Gastrocnemius medialis (tissue), 4 donors: ENCODE data around the gene PHF11.

Experiments used
- POLR2A ChIP-seq, 2 donors: fragments of 450-650 bp; IDR thresholded peaks; one replicate each; pipeline ENCODE4 v1.6.1; 2017; ENCODE audit warnings: antibody characterized with exemption in 2 of 2, mild to moderate bottlenecking in 2 of 2, moderate library complexity in 2 of 2
- TF ChIP-seq, protein P1 (sequence below), 5 experiments: fragments of 450-650 bp in 3 of 5; fragments of 200-600 bp in 2 of 5; sonication (generic) in 2 of 5; IDR thresholded peaks in 4 of 5; conservative IDR thresholded peaks in 1 of 5; 1 replicate in 4 of 5; 2 replicates in 1 of 5; pipeline ENCODE4 v1.5.1; 2016 to 2019; ENCODE audit warnings: antibody characterized with exemption in 5 of 5, mild to moderate bottlenecking in 3 of 5, moderate library complexity in 3 of 5

DNA sequence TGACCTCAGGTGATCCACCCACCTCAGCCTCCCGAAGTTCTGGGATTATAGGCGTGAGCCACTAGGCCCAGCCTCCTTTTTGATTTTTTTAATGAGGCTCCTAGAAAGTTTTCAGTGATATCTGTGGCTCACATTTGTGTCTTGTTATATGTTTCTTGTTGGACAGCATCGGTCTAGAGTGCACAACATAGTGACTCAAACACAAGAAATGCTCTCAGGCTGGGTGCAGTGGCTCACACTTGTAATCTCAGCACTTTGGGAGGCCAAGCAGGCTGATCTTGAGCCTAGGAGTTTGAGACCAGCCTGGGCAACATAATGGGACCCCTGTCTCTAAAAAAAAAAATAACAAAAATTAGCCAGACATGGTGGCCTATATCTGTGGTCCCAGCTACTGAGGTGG lies 8.2 kb downstream of the PHF11 start:
- TF ChIP-seq POLR2A (IDR thresholded peaks at IDR 0.05): no peak
- TF ChIP-seq, protein P1, sequence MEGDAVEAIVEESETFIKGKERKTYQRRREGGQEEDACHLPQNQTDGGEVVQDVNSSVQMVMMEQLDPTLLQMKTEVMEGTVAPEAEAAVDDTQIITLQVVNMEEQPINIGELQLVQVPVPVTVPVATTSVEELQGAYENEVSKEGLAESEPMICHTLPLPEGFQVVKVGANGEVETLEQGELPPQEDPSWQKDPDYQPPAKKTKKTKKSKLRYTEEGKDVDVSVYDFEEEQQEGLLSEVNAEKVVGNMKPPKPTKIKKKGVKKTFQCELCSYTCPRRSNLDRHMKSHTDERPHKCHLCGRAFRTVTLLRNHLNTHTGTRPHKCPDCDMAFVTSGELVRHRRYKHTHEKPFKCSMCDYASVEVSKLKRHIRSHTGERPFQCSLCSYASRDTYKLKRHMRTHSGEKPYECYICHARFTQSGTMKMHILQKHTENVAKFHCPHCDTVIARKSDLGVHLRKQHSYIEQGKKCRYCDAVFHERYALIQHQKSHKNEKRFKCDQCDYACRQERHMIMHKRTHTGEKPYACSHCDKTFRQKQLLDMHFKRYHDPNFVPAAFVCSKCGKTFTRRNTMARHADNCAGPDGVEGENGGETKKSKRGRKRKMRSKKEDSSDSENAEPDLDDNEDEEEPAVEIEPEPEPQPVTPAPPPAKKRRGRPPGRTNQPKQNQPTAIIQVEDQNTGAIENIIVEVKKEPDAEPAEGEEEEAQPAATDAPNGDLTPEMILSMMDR (IDR thresholded peaks at IDR 0.05 in 4 of 5, conservative IDR thresholded peaks at IDR 0.05 in 1 of 5): no peak
